NCI-H82 treated with DMSO at 0.1 percent for 48 hours (cell line): Measurements from ENCODE around the gene APOA4.
A peak's percentile ranks its signal among the peaks of the same experiment; 100 is the strongest.

ENCODE experiments used
- DNase-seq: peaks from one replicate; lab custom pipeline; 2025; ENCODE audit not compliant: unreplicated experiment; lab: John Stamatoyannopoulos, UW

APOA4 gene

GRCh38 chr11:116782728-116783127 lies 40.4 kb downstream of the APOA4 start:
- no peak for DNase-seq

GRCh38 chr11:116778556-116778955 lies 44.5 kb downstream of the APOA4 start:
- no peak for DNase-seq

GRCh38 chr11:116777056-116777455 lies 46.0 kb downstream of the APOA4 start:
- no peak for DNase-seq

GRCh38 chr11:116776522-116776984 lies 46.6 kb downstream of the APOA4 start:
- DNase-seq: no peak

GRCh38 chr11:116775975-116776374 lies 47.1 kb downstream of the APOA4 start:
- no peak for DNase-seq

- DNase-seq: no peak
Observed at GRCh38 chr11:116774661-116775060, 48.4 kb downstream of the APOA4 start.

GRCh38 chr11:116773203-116774097 lies 49.7 kb downstream of the APOA4 start:
- DNase-seq: peak; percentile 47

GRCh38 chr11:116772443-116773202 lies 50.5 kb downstream of the APOA4 start, which contains the start of gene BUD13:
Gene BUD13 (minus strand): TSS chr11:116772987. CDS start chr11:116772964, 23 bp downstream.
- peak; percentile 55 for DNase-seq

GRCh38 chr11:116771935-116772334 lies 51.2 kb downstream of the APOA4 start:
- DNase-seq: no peak
